Measurements from ENCODE around the gene CDH4.
A peak's percentile ranks its signal among the peaks of the same experiment; 100 is the strongest.

GRCh38 chr20:61480158-61480825, 228.2 kb downstream of the CDH4 start:
- TF ChIP-seq POLR2AphosphoS5 (IDR thresholded peaks at IDR 0.05; ENCODE audit: low read depth, low read length) (no peak), CTCF (IDR thresholded peaks at IDR 0.05) (0 out of 2 replicates have a peak, but pooled peaks have one; percentile 33)
